Measurements from ENCODE around the gene C8B.

Gene C8B

GRCh38 chr1:56894014-56894413 is 71.8 kb downstream of the C8B start:
- no peak for DNase-seq

DNA sequence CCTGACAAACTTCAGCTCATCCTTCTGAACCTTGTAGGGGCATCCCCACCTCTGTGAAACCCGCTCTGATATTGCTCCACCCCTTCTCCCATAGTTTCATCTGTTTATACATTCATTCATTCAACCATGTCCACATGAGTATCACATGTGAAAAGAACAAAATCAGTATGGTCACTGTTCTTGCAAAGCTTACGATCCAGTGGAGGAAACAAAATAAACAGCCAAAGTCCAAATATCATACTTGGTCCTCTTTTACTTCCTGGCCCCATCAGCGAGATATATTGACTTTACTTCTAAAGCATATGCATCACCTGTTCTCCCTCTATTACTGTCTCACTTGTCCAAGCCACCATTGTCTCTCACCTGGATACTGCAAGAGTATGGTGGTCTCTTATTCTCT is 75.6 kb downstream of the C8B start:
- no peak for DNase-seq

DNA sequence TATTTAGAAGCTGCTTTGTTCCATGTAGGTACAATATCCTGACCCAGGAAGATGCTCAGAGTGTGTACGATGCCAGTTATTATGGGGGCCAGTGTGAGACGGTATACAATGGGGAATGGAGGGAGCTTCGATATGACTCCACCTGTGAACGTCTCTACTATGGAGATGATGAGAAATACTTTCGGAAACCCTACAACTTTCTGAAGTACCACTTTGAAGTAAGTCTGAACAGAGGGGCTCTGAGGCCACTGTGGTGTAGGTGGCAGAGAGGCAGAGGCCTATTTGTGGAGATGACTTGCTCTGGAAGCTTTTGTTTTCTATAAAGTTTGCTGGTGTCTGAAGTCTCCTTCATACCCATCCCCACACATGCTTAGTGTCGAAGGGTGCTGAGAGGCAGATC is 84.4 kb downstream of the C8B start:
- no peak for DNase-seq

GRCh38 chr1:56880774-56881173 is 85.0 kb downstream of the C8B start:
- no peak for DNase-seq
